RWPE2 (cell line): ENCODE results near the gene CORO2A.

Experiments
- ATAC-seq: fragments of 200-7000 bp; cut with Tn5 transposase; 3 replicates; pipeline ENCODE4 v1.9.1; 2021; ENCODE audit warnings: low read depth
- DNase-seq: peaks from one replicate; pipeline ENCODE4 v3.0.0-alpha.2; 2020; ENCODE audit warnings: low spot score
- H3K27ac ChIP-seq: fragments of 450-650 bp; 2 replicates; pipeline ENCODE4 v1.5.1; 2017; ENCODE audit warnings: mild to moderate bottlenecking; ENCODE audit not compliant: poor library complexity, severe bottlenecking
- H3K27me3 ChIP-seq: fragments of 250-450 bp; sonication (Bioruptor Pico); 2 replicates; pipeline ENCODE4 v1.5.1; 2021; ENCODE audit warnings: mild to moderate bottlenecking, moderate library complexity; ENCODE audit not compliant: insufficient read depth, poor library complexity, severe bottlenecking
- H3K36me3 ChIP-seq: fragments of 250-450 bp; sonication (Bioruptor Pico); 2 replicates; pipeline ENCODE4 v1.5.1; 2020; ENCODE audit warnings: low read depth, mild to moderate bottlenecking, moderate library complexity
- H3K4me1 ChIP-seq: fragments of 250-450 bp; sonication (Bioruptor Pico); 2 replicates; pipeline ENCODE4 v1.5.1; 2021; ENCODE audit warnings: mild to moderate bottlenecking, moderate library complexity; ENCODE audit not compliant: insufficient read depth, poor library complexity, severe bottlenecking
- H3K4me3 ChIP-seq: fragments of 250-450 bp; sonication (Bioruptor Pico); 2 replicates; pipeline ENCODE4 v1.5.1; 2021; ENCODE audit warnings: mild to moderate bottlenecking, moderate library complexity; ENCODE audit not compliant: severe bottlenecking
- H3K9me3 ChIP-seq: fragments of 250-450 bp; sonication (Bioruptor Pico); 2 replicates; pipeline ENCODE4 v1.5.1; 2021; ENCODE audit warnings: mild to moderate bottlenecking, moderate library complexity; ENCODE audit not compliant: severe bottlenecking
- CTCF ChIP-seq: fragments of 450-650 bp; IDR thresholded peaks from one replicate; pipeline ENCODE4 v1.5.1; 2017; ENCODE audit warnings: mild to moderate bottlenecking, moderate library complexity; ENCODE audit not compliant: poor library complexity, severe bottlenecking

The CORO2A gene

GRCh38 chr9:98185021-98185567 lies 7.3 kb downstream of the CORO2A start:
- ATAC-seq: peak; percentile 42; the same call in 1 of the 3 replicates
- H3K27ac ChIP-seq: peak overlapping the region; percentile 3
- H3K36me3 ChIP-seq: peaks cover 19% of the 10 kb centered on the region; the same call in 1 of the 2 replicates
- no peaks in the 10 kb centered on the region for H3K9me3 ChIP-seq
- no peak for TF ChIP-seq CTCF
- H3K4me3 ChIP-seq: no peak overlapping the region
- peaks cover 14% of the 10 kb centered on the region for H3K4me1 ChIP-seq
- H3K27me3 ChIP-seq: no peaks in the 10 kb centered on the region
- DNase-seq: no peak

- no peaks in the 10 kb centered on the region for H3K27me3 ChIP-seq
- H3K4me1 ChIP-seq: peaks cover 14% of the 10 kb centered on the region
- no peak overlapping the region for H3K27ac ChIP-seq
- ATAC-seq (no peak), DNase-seq (no peak)
- H3K36me3 ChIP-seq: peaks cover 18% of the 10 kb centered on the region; the same call in 1 of the 2 replicates
- no peak overlapping the region for H3K4me3 ChIP-seq
- TF ChIP-seq CTCF: no peak
- H3K9me3 ChIP-seq: no peaks in the 10 kb centered on the region
These were observed 8.1 kb downstream of the CORO2A start for GRCh38 chr9:98184326-98184725.

- Histone ChIP-seq H3K9me3 (no peaks in the 10 kb centered on the region), H3K4me3 (no peak overlapping the region), H3K4me1 (peaks cover 11% of the 10 kb centered on the region), H3K36me3 (peaks cover 22% of the 10 kb centered on the region), H3K27ac (no peak overlapping the region), H3K27me3 (no peaks in the 10 kb centered on the region)
- no peak for ATAC-seq
- DNase-seq: no peak
- TF ChIP-seq CTCF: no peak
These were observed 9.4 kb downstream of the CORO2A start for GRCh38 chr9:98182889-98183599.

- DNase-seq (no peak), ATAC-seq (no peak)
- no peak overlapping the region for H3K27ac ChIP-seq
- H3K9me3 ChIP-seq: no peaks in the 10 kb centered on the region
- H3K36me3 ChIP-seq: peaks cover 22% of the 10 kb centered on the region
- TF ChIP-seq CTCF: no peak
- no peaks in the 10 kb centered on the region for H3K27me3 ChIP-seq
- H3K4me1 ChIP-seq: peaks cover 8% of the 10 kb centered on the region
- no peak overlapping the region for H3K4me3 ChIP-seq
These were observed 10.2 kb downstream of the CORO2A start for GRCh38 chr9:98182069-98182820.
